Upper lobe of left lung (tissue), 6 donors: ENCODE results near the gene ARFGEF3. TPM values are rescaled to one million over a fixed set of nuclear protein-coding genes. Genes with fewer than 3 reads are reported as not detected.

Experiments used
- ATAC-seq, 2 donors: fragments of 200-7000 bp; cut with Tn5 transposase; one replicate each; pipeline ENCODE4 v1.9.1; 2022; ENCODE audit warnings: mild to moderate bottlenecking in 2 of 2, moderate library complexity in 2 of 2; ENCODE audit not compliant: low FRiP score in 2 of 2
- DNase-seq, 2 donors: peaks; one replicate each; pipeline ENCODE4 v3.0.0-alpha.2; 2019 to 2020
- H3K27ac ChIP-seq, 4 donors: fragments of 200-600 bp; sonication (generic); one replicate each; pipeline ENCODE4 v1.5.1; 2016 to 2019
- H3K27me3 ChIP-seq, 4 donors: fragments of 200-600 bp; sonication (generic); one replicate each; pipeline ENCODE4 v1.5.1; 2017 to 2019
- H3K36me3 ChIP-seq, 4 donors: fragments of 200-600 bp; sonication (generic); one replicate each; pipeline ENCODE4 v1.5.1; 2016 to 2019
- H3K4me1 ChIP-seq, 4 donors: fragments of 200-600 bp; sonication (generic); one replicate each; pipeline ENCODE4 v1.5.1; 2018 to 2019
- H3K4me3 ChIP-seq, 4 donors: fragments of 200-600 bp; sonication (generic); one replicate each; pipeline ENCODE4 v1.5.1; 2017 to 2019; ENCODE audit warnings: mild to moderate bottlenecking in 2 of 4, moderate library complexity in 1 of 4
- H3K9me3 ChIP-seq, 4 donors: fragments of 200-600 bp; sonication (generic); one replicate each; pipeline ENCODE4 v1.5.1; 2018 to 2019
- EP300 ChIP-seq, 4 donors: sonication (generic); formaldehyde crosslinking; IDR thresholded peaks; one replicate each; pipeline ENCODE4 v1.5.1; 2017; ENCODE audit warnings: antibody characterized with exemption in 4 of 4, control low read depth in 2 of 4
- POLR2A ChIP-seq, 4 donors: fragments of 450-650 bp; IDR thresholded peaks; one replicate each; pipeline ENCODE4 v1.5.1; 2016 to 2017; ENCODE audit warnings: antibody characterized with exemption in 4 of 4, mild to moderate bottlenecking in 2 of 4
- POLR2AphosphoS5 ChIP-seq, 2 donors: sonication (generic); formaldehyde crosslinking; IDR thresholded peaks; one replicate each; pipeline ENCODE4 v1.5.1; 2017; ENCODE audit warnings: antibody characterized with exemption in 2 of 2
- WGBS, 2 donors: methylation state at CpG; one replicate each; pipeline ENCODE4 v1.1.5; 2017 to 2018; 5-methylcytosine and 5-hydroxymethylcytosine counted together
- total RNA-seq, 6 donors: library from RNA; depleted of rRNA in 4 of 6; stranded (reverse); fragments of >200 nt in 4 of 6; gene quantifications; one replicate each; pipeline versions ENCODE4 v1.1.0 to v1.2.1, GENCODE V29; 2016 to 2021
- TF ChIP-seq, protein P1 (sequence below), 6 experiments: fragments of 450-650 bp in 4 of 6; fragments of 200-600 bp in 2 of 6; sonication (generic) in 2 of 6; IDR thresholded peaks; one replicate each; pipeline ENCODE4 v1.5.1; 2016 to 2019; ENCODE audit warnings: antibody characterized with exemption in 6 of 6
- donor health status: DM: no; HTN: no; CAD: no; lungs with moderate emphysema.
- donor health status: DM: no; HTN: yes; CAD: no; lungs with severe emphysema.

Gene ARFGEF3
- total RNA-seq, 6 donors from 2014 or later = 19.8 to 53.6 (median 30.5) TPM

DNA sequence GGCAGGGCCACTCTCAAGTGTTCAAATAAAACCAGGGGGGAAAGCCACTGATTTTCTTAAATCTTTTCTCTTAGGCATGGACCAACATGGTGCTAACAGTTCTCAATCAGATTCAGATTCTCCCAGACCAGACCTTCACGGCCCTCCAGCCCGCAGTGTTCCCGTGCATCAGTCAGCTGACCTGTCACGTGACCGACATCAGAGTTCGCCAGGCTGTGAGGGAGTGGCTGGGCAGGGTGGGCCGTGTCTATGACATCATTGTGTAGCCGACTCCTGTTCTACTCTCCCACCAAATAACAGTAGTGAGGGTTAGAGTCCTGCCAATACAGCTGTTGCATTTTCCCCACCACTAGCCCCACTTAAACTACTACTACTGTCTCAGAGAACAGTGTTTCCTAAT, 174.5 kb downstream of the ARFGEF3 start:
- 88 to 94% methylated on average over 8 of the region's 8 CpGs for WGBS, 2 donors
- TF ChIP-seq POLR2AphosphoS5 (IDR thresholded peaks at IDR 0.05) = no peak
- TF ChIP-seq, protein P1, sequence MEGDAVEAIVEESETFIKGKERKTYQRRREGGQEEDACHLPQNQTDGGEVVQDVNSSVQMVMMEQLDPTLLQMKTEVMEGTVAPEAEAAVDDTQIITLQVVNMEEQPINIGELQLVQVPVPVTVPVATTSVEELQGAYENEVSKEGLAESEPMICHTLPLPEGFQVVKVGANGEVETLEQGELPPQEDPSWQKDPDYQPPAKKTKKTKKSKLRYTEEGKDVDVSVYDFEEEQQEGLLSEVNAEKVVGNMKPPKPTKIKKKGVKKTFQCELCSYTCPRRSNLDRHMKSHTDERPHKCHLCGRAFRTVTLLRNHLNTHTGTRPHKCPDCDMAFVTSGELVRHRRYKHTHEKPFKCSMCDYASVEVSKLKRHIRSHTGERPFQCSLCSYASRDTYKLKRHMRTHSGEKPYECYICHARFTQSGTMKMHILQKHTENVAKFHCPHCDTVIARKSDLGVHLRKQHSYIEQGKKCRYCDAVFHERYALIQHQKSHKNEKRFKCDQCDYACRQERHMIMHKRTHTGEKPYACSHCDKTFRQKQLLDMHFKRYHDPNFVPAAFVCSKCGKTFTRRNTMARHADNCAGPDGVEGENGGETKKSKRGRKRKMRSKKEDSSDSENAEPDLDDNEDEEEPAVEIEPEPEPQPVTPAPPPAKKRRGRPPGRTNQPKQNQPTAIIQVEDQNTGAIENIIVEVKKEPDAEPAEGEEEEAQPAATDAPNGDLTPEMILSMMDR (IDR thresholded peaks at IDR 0.05) = no peak
- TF ChIP-seq EP300 (IDR thresholded peaks at IDR 0.05) = no peak
- no peak for TF ChIP-seq POLR2A (IDR thresholded peaks at IDR 0.05)
- H3K36me3 ChIP-seq = peaks cover 0 to 20% (median 16%) of the 10 kb centered on the region in 4 donors
- H3K9me3 ChIP-seq = no peaks in the 10 kb centered on the region
- no peak for ATAC-seq
- H3K4me1 ChIP-seq = no peaks in the 10 kb centered on the region
- H3K27ac ChIP-seq = no peak overlapping the region
- no peak for DNase-seq
- no peak overlapping the region for H3K4me3 ChIP-seq
- H3K27me3 ChIP-seq = no peaks in the 10 kb centered on the region

DNA sequence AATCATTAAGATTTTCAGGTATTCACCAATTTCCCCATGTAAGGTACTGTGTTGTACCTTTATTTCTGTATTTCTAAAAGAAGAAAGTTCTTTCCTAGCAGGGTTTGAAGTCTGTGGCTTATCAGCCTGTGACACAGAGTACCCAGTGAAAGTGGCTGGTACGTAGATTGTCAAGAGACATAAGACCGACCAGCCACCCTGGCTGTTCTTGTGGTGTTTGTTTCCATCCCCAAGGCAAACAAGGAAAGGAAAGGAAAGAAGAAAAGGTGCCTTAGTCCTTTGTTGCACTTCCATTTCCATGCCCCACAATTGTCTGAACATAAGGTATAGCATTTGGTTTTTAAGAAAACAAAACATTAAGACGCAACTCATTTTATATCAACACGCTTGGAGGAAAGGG, 175.3 kb downstream of the ARFGEF3 start:
- Histone ChIP-seq H3K9me3 (no peaks in the 10 kb centered on the region), H3K36me3 (peaks cover 0 to 20% (median 16%) of the 10 kb centered on the region in 4 donors), H3K27me3 (no peaks in the 10 kb centered on the region), H3K27ac (no peak overlapping the region), H3K4me3 (no peak overlapping the region), H3K4me1 (no peaks in the 10 kb centered on the region)
- no peak for TF ChIP-seq POLR2A (IDR thresholded peaks at IDR 0.05)
- no peak for TF ChIP-seq POLR2AphosphoS5 (IDR thresholded peaks at IDR 0.05)
- TF ChIP-seq, protein P1 (IDR thresholded peaks at IDR 0.05) = no peak
- no peak for TF ChIP-seq EP300 (IDR thresholded peaks at IDR 0.05)
- WGBS, 2 donors = 89 to 95% methylated on average over 4 of the region's 4 CpGs
- DNase-seq (no peak), ATAC-seq (no peak)

DNA sequence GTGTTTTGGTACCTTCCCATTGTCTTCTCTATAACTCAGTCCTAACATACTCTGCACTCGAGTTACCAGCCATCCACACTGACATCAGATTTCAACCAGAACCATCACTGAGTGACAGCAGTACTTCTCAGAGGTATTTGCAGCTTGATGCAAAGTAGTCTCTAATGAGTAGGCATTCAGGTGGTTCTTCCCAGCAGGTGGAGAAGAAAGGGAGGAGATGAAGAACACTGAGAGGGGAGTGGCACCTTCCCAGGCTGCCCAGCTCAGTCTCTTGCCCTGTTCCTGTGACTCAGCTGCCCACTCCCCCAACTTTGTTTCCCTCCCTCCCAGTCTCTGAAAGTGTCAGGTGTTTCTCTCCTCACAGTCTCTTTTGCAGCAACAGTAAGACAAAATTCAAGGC, 177.3 kb downstream of the ARFGEF3 start:
- no peak for TF ChIP-seq POLR2AphosphoS5 (IDR thresholded peaks at IDR 0.05)
- no peaks in the 10 kb centered on the region for H3K4me1 ChIP-seq
- H3K27ac ChIP-seq = no peak overlapping the region
- DNase-seq (no peak), ATAC-seq (no peak)
- H3K9me3 ChIP-seq = no peaks in the 10 kb centered on the region
- H3K36me3 ChIP-seq = peaks cover 0 to 20% (median 15%) of the 10 kb centered on the region in 4 donors
- H3K27me3 ChIP-seq = no peaks in the 10 kb centered on the region
- WGBS, 2 donors = 64 to 88% methylated on average over 1 of the region's 1 CpG
- H3K4me3 ChIP-seq = no peak overlapping the region

DNA sequence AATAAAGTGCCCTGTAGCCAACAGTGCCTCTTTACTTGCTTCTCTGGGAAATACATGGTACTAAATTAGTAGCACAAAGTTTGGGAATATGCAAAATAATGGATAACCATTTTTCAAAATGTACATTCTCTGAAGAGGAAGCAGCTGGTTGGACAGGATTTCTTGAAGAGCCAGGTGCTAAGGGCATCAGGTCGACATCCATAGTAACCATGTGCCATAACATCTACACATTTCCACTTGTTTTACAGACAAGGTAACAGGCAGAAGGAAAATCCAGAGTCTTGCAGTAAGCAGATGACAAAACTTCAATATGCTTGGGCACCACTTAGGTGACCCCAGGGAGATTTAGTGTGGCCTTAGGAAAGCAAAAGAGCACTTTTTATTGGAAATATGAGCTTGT, 179.4 kb downstream of the ARFGEF3 start:
- no peaks in the 10 kb centered on the region for H3K27me3 ChIP-seq
- no peaks in the 10 kb centered on the region for H3K9me3 ChIP-seq
- ATAC-seq = no peak
- 57 to 84% methylated on average over 1 of the region's 1 CpG for WGBS, 2 donors
- peaks cover 0 to 18% (median 4%) of the 10 kb centered on the region in 4 donors for H3K36me3 ChIP-seq
- no peak overlapping the region for H3K27ac ChIP-seq
- H3K4me1 ChIP-seq = no peaks in the 10 kb centered on the region
- H3K4me3 ChIP-seq = no peak overlapping the region
- TF ChIP-seq EP300 (IDR thresholded peaks at IDR 0.05) (no peak), POLR2AphosphoS5 (IDR thresholded peaks at IDR 0.05) (no peak), POLR2A (IDR thresholded peaks at IDR 0.05) (no peak)
- TF ChIP-seq, protein P1 (IDR thresholded peaks at IDR 0.05) = no peak
- no peak for DNase-seq

DNA sequence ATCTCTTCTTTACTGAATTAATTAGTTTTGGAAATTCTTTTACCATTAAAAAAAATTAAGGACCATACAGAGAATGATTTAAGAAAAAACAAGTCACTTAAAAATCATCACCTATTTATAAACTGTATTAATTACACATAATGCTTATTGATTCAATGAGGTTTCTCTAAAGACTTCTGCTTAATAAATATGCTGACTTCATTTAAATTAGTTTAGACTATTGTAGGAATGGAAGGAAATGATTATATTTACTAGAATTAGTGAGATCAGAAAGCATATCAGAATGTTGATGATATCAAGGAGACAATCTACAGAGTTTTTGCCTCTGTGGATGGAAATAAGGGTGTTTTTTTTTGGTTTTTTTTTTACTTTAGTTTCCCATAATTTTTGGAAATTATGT, 181.4 kb downstream of the ARFGEF3 start:
- Histone ChIP-seq H3K27me3 (no peaks in the 10 kb centered on the region), H3K4me1 (no peaks in the 10 kb centered on the region), H3K36me3 (peaks cover 0 to 3% (median 0%) of the 10 kb centered on the region in 4 donors), H3K4me3 (no peak overlapping the region), H3K9me3 (no peaks in the 10 kb centered on the region), H3K27ac (no peak overlapping the region)
- DNase-seq (no peak), ATAC-seq (no peak)
- TF ChIP-seq POLR2A (IDR thresholded peaks at IDR 0.05) (no peak), EP300 (IDR thresholded peaks at IDR 0.05) (no peak), POLR2AphosphoS5 (IDR thresholded peaks at IDR 0.05) (no peak)
- TF ChIP-seq, protein P1 (IDR thresholded peaks at IDR 0.05) = no peak
